HG03442 (cell line): ENCODE data around the gene PABPN1L.

Experiments used
- ATAC-seq: cut with Tn5 transposase; IDR thresholded peaks from one replicate; pipeline ENCODE4 v1.9.1; 2021; ENCODE audit warnings: mild to moderate bottlenecking, moderate library complexity; ENCODE audit not compliant: unreplicated experiment

Gene PABPN1L

GRCh38 chr16:88884569-88885271, 18.3 kb upstream of the PABPN1L start:
- no peak for ATAC-seq

GRCh38 chr16:88883946-88884345, 17.5 kb upstream of the PABPN1L start:
- ATAC-seq = no peak

GRCh38 chr16:88883117-88883895, 16.8 kb upstream of the PABPN1L start:
- no peak for ATAC-seq

- no peak for ATAC-seq
These were observed 16.0 kb upstream of the PABPN1L start for GRCh38 chr16:88882358-88883030.

- ATAC-seq = no peak
These were observed 15.4 kb upstream of the PABPN1L start for GRCh38 chr16:88881675-88882357.

- no peak for ATAC-seq
These were observed 14.7 kb upstream of the PABPN1L start for GRCh38 chr16:88881007-88881615.

- no peak for ATAC-seq
These were observed 14.0 kb upstream of the PABPN1L start for GRCh38 chr16:88880226-88881006.

GRCh38 chr16:88879788-88880055, 13.3 kb upstream of the PABPN1L start:
- no peak for ATAC-seq

GRCh38 chr16:88878967-88879787, 12.7 kb upstream of the PABPN1L start:
- ATAC-seq = no peak

- no peak for ATAC-seq
These were observed 11.9 kb upstream of the PABPN1L start for GRCh38 chr16:88878356-88878755.

GRCh38 chr16:88877564-88878289, 11.3 kb upstream of the PABPN1L start:
- no peak for ATAC-seq

- no peak for ATAC-seq
These were observed 10.6 kb upstream of the PABPN1L start for GRCh38 chr16:88876942-88877526.

- ATAC-seq = no peak
These were observed 9.3 kb upstream of the PABPN1L start for GRCh38 chr16:88875703-88876234.

GRCh38 chr16:88874938-88875599, 8.6 kb upstream of the PABPN1L start:
- no peak for ATAC-seq

GRCh38 chr16:88872650-88873331, 6.3 kb upstream of the PABPN1L start:
- no peak for ATAC-seq

GRCh38 chr16:88871730-88872416, 5.4 kb upstream of the PABPN1L start:
- no peak for ATAC-seq

- ATAC-seq = no peak
These were observed 4.9 kb upstream of the PABPN1L start for GRCh38 chr16:88871349-88871702.
